Keratinocyte (primary cell): ENCODE data around the gene MCM3AP.

Experiments
- CTCF ChIP-seq, 3 experiments: IDR thresholded peaks in 1 of 3; conservative IDR thresholded peaks in 1 of 3; optimal IDR thresholded peaks in 1 of 3; 2 replicates in 2 of 3; 3 replicates in 1 of 3; pipeline versions ENCODE3 to v1.5.1; 2011; ENCODE audit warnings: low read length in 3 of 3, mild to moderate bottlenecking in 3 of 3, moderate library complexity in 2 of 3, control low read depth in 1 of 3, inconsistent platforms in 1 of 3; ENCODE audit not compliant: insufficient read depth in 2 of 3; ENCODE audit errors: extremely low read depth in 1 of 3
- EZH2 ChIP-seq: IDR thresholded peaks from one replicate; pipeline ENCODE4 v1.6.1; 2012; ENCODE audit warnings: inconsistent platforms, mild to moderate bottlenecking, low read length, moderate library complexity

GRCh38 chr21:46247699-46248421, 37.6 kb downstream of the MCM3AP start:
- TF ChIP-seq CTCF (optimal IDR thresholded peaks at IDR 0.05 in 1 of 3, IDR thresholded peaks at IDR 0.05 in 1 of 3, conservative IDR thresholded peaks at IDR 0.05 in 1 of 3; ENCODE audit: extremely low read depth in 1 of 3, insufficient read depth in 2 of 3, low read length in 3 of 3): no peak
- TF ChIP-seq EZH2: no peak
